A549 (cell line): ENCODE data around the gene ELP2. TPM values are rescaled to one million over a fixed set of nuclear protein-coding genes. Genes with fewer than 3 reads are reported as not detected.

Source experiments
- ATAC-seq, 2 experiments: fragments of 200-7000 bp in 1 of 2; fragments of >200 bp in 1 of 2; cut with Nextera tagmentation in 1 of 2; cut with Tn5 transposase in 1 of 2; 3 replicates each; pipeline versions ENCODE4 v1.8.0 to v1.9.1; 2018 to 2020; ENCODE audit warnings: mild to moderate bottlenecking in 1 of 2, moderate library complexity in 1 of 2
- CTCF ChIA-PET: fragments of 300-600 bp; sonication (Branson Sonifier 250); formaldehyde crosslinking; extraction: SDS; loops from one replicate; lab custom pipeline; 2021; ENCODE audit warnings: antibody characterized with exemption, inconsistent platforms; lab: Yijun Ruan, JAX
- POLR2A ChIA-PET: fragments of 350-600 bp; formaldehyde crosslinking; extraction: SDS; loops from one replicate; lab custom pipeline; 2021; ENCODE audit warnings: antibody characterized with exemption, inconsistent platforms; lab: Yijun Ruan, JAX
- DNase-seq, 2 experiments: peaks; one replicate each; pipeline versions ENCODE4 v3.0.0 to v3.0.0-alpha.2; 2011 to 2016; ENCODE audit warnings: low read depth in 1 of 2, low spot score in 1 of 2
- FAIRE-seq: peaks from 2 replicates; lab custom pipeline; 2011; peaks lifted over from hg19 to GRCh38; lab: Jason Lieb, UNC
- H3K27ac ChIP-seq, 2 experiments: fragments of >200 bp; sonication (Bioruptor Twin); formaldehyde crosslinking; 3 replicates each; pipeline ENCODE4 v1.5.1; 2016 to 2017
- H3K4me1 ChIP-seq: fragments of >200 bp; sonication (Bioruptor Twin); formaldehyde crosslinking; 3 replicates; pipeline ENCODE4 v1.6.1; 2016
- H3K4me2 ChIP-seq: fragments of >200 bp; sonication (Bioruptor Twin); formaldehyde crosslinking; 3 replicates; pipeline ENCODE4 v1.6.1; 2016
- H3K4me3 ChIP-seq: fragments of >200 bp; sonication (Bioruptor Twin); formaldehyde crosslinking; 3 replicates; pipeline ENCODE4 v1.5.1; 2016
- H3K9me3 ChIP-seq: fragments of >200 bp; sonication (Bioruptor Twin); formaldehyde crosslinking; 3 replicates; pipeline ENCODE4 v1.6.1; 2016
- CHD2 ChIP-seq: fragments of 150-350 bp; IDR thresholded peaks from 2 replicates; pipeline ENCODE4 v1.6.1; 2014; ENCODE audit warnings: low read length; ENCODE audit not compliant: partially characterized antibody
- EHF ChIP-seq: fragments of 250-450 bp; sonication (Bioruptor Pico); IDR thresholded peaks from 2 replicates; pipeline ENCODE4 v1.5.0; 2020; ENCODE audit warnings: mild to moderate bottlenecking
- EP300 ChIP-seq, 2 experiments: fragments of >200 bp; sonication (Bioruptor Twin); formaldehyde crosslinking; IDR thresholded peaks; 2 replicates in 1 of 2; 3 replicates in 1 of 2; pipeline ENCODE4 v1.6.1; 2016 to 2017
- ESRRA ChIP-seq: fragments of 150-350 bp; IDR thresholded peaks from 2 replicates; pipeline ENCODE4 v1.6.1; 2014; ENCODE audit warnings: mild to moderate bottlenecking, low read length, borderline replicate concordance
- HDAC2 ChIP-seq: fragments of 200-600 bp; sonication (generic); IDR thresholded peaks from 2 replicates; pipeline ENCODE4 v1.6.1; 2016
- HOXB13 ChIP-seq: fragments of 250-450 bp; sonication (Bioruptor Pico); IDR thresholded peaks from 2 replicates; pipeline ENCODE4 v1.5.0; 2020; ENCODE audit warnings: low read depth, mild to moderate bottlenecking, moderate library complexity
- JUNB ChIP-seq: fragments of >200 bp; sonication (Bioruptor Twin); formaldehyde crosslinking; IDR thresholded peaks from 2 replicates; pipeline ENCODE4 v1.6.1; 2016
- KDM1A ChIP-seq: fragments of 200-600 bp; sonication (generic); IDR thresholded peaks from 2 replicates; pipeline ENCODE4 v1.6.1; 2016; ENCODE audit warnings: low read depth, mild to moderate bottlenecking
- MAZ ChIP-seq: fragments of 150-350 bp; IDR thresholded peaks from 2 replicates; pipeline ENCODE4 v1.6.1; 2014; ENCODE audit warnings: antibody characterized with exemption, low read depth, low read length, borderline replicate concordance
- MYC ChIP-seq: IDR thresholded peaks from 2 replicates; pipeline ENCODE4 v1.6.1; 2012; ENCODE audit warnings: mild to moderate bottlenecking, inconsistent platforms, low read length, improper control_type of control experiment, borderline replicate concordance
- NFE2L2 ChIP-seq: fragments of 150-350 bp; conservative IDR thresholded peaks from 2 replicates; pipeline ENCODE4 v1.6.1; 2014; ENCODE audit warnings: low read length
- NR3C1 ChIP-seq: fragments of >200 bp; sonication (Bioruptor Twin); formaldehyde crosslinking; IDR thresholded peaks from 3 replicates; pipeline ENCODE4 v1.6.1; 2017
- RAD21 ChIP-seq, 2 experiments: fragments of >200 bp in 1 of 2; sonication (Bioruptor Twin) in 1 of 2; formaldehyde crosslinking in 1 of 2; IDR thresholded peaks in 1 of 2; conservative IDR thresholded peaks in 1 of 2; 2 replicates in 1 of 2; 3 replicates in 1 of 2; pipeline ENCODE4 v1.6.1; 2012 to 2018; ENCODE audit warnings: inconsistent platforms in 1 of 2
- RCOR1 ChIP-seq: fragments of 150-350 bp; IDR thresholded peaks from 2 replicates; pipeline ENCODE4 v1.6.1; 2014; ENCODE audit warnings: antibody characterized with exemption, low read length, low read depth
- SREBF2 ChIP-seq: fragments of 450-650 bp; IDR thresholded peaks from 2 replicates; pipeline ENCODE4 v1.6.1; 2014; ENCODE audit warnings: mild to moderate bottlenecking, moderate library complexity
- ZNF302 ChIP-seq: fragments of 250-450 bp; sonication (Bioruptor Pico); IDR thresholded peaks from 2 replicates; pipeline ENCODE4 v1.9.0; 2021; ENCODE audit warnings: inconsistent platforms, mild to moderate bottlenecking, moderate library complexity
- ZSCAN20 ChIP-seq: fragments of 250-450 bp; sonication (Bioruptor Pico); IDR thresholded peaks from 2 replicates; pipeline ENCODE4 v1.8.0; 2022; ENCODE audit warnings: mild to moderate bottlenecking, moderate library complexity
- WGBS: methylation state at CpG from one replicate; pipeline ENCODE4 v1.1.6; 2017; ENCODE audit errors: missing lambda C conversion rate; 5-methylcytosine and 5-hydroxymethylcytosine counted together
- polyA plus RNA-seq, 4 experiments: library from polyadenylated mRNA; depleted of rRNA in 3 of 4; stranded (reverse); fragments of >200 nt; fragmentation: RNase III in 1 of 4; extraction: RNeasy Plus Mini Kit Qiagen cat#74134 plus additional on column Dnase treatment in 1 of 4; gene quantifications; 2 replicates in 3 of 4; 3 replicates in 1 of 4; pipeline ENCODE4 v1.2.3, GENCODE V29; 2011 to 2017
- TF ChIP-seq, protein P1 (sequence below): IDR thresholded peaks from 2 replicates; pipeline ENCODE4 v1.6.1; 2012
- TF ChIP-seq, protein P2 (sequence below): fragments of 150-350 bp; IDR thresholded peaks from 2 replicates; pipeline ENCODE4 v1.6.1; 2014; ENCODE audit warnings: low read depth, mild to moderate bottlenecking, low read length
- TF ChIP-seq, protein P3 (sequence below): fragments of 200-600 bp; sonication (generic); IDR thresholded peaks from 2 replicates; pipeline ENCODE4 v1.6.1; 2016; ENCODE audit warnings: antibody characterized with exemption, mild to moderate bottlenecking, moderate library complexity
- TF ChIP-seq, protein P4 (sequence below): IDR thresholded peaks from 2 replicates; pipeline ENCODE4 v1.6.1; 2012
- TF ChIP-seq, protein P5 (sequence below): fragments of 450-650 bp; IDR thresholded peaks from 2 replicates; pipeline ENCODE4 v1.6.1; 2014; ENCODE audit warnings: antibody characterized with exemption

The ELP2 gene
- polyA plus RNA-seq, 2 of the 4 experiments (the other 2 are of a cell fraction), result 28.8 to 73.4 TPM

DNA sequence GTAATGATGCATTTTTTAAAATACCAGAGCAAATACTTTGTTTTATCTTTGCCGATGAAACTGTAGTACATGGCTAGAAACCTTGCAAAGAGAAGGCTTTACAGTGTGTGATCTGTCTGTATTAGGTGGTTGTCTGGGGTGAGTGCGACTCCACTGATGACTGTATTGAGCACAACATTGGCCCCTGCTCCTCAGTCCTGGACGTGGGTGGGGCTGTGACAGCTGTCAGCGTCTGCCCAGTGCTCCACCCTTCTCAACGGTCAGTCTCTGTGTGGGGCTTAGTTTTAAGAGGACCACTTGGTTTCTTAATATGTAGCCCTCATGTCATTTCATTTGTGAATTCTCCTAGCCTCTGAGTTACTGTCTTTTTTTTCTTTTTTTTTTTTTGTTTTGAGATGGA is 40.2 kb downstream of the ELP2 start:
- Histone ChIP-seq H3K27ac (no peak overlapping the region), H3K4me2 (no peak overlapping the region), H3K4me3 (no peak overlapping the region), H3K9me3 (no peaks in the 10 kb centered on the region), H3K4me1 (no peaks in the 10 kb centered on the region)
- ChIA-PET POLR2A (no interaction called here), CTCF (no interaction called here)
- no peak for ATAC-seq
- FAIRE-seq, result no peak
- TF ChIP-seq RAD21 (conservative IDR thresholded peaks at IDR 0.05 in 1 of 2, IDR thresholded peaks at IDR 0.05 in 1 of 2) (no peak), RCOR1 (no peak), KDM1A (no peak), ESRRA (no peak), ZSCAN20 (no peak), EHF (CRISPR knock-in tag) (no peak), ZNF302 (CRISPR knock-in tag) (no peak), JUNB (no peak), HDAC2 (no peak)
- TF ChIP-seq, protein P1, sequence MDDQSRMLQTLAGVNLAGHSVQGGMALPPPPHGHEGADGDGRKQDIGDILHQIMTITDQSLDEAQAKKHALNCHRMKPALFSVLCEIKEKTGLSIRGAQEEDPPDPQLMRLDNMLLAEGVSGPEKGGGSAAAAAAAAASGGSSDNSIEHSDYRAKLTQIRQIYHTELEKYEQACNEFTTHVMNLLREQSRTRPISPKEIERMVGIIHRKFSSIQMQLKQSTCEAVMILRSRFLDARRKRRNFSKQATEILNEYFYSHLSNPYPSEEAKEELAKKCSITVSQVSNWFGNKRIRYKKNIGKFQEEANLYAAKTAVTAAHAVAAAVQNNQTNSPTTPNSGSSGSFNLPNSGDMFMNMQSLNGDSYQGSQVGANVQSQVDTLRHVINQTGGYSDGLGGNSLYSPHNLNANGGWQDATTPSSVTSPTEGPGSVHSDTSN, result no peak
- TF ChIP-seq, protein P2, sequence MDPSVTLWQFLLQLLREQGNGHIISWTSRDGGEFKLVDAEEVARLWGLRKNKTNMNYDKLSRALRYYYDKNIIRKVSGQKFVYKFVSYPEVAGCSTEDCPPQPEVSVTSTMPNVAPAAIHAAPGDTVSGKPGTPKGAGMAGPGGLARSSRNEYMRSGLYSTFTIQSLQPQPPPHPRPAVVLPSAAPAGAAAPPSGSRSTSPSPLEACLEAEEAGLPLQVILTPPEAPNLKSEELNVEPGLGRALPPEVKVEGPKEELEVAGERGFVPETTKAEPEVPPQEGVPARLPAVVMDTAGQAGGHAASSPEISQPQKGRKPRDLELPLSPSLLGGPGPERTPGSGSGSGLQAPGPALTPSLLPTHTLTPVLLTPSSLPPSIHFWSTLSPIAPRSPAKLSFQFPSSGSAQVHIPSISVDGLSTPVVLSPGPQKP, result no peak
- TF ChIP-seq, protein P3, sequence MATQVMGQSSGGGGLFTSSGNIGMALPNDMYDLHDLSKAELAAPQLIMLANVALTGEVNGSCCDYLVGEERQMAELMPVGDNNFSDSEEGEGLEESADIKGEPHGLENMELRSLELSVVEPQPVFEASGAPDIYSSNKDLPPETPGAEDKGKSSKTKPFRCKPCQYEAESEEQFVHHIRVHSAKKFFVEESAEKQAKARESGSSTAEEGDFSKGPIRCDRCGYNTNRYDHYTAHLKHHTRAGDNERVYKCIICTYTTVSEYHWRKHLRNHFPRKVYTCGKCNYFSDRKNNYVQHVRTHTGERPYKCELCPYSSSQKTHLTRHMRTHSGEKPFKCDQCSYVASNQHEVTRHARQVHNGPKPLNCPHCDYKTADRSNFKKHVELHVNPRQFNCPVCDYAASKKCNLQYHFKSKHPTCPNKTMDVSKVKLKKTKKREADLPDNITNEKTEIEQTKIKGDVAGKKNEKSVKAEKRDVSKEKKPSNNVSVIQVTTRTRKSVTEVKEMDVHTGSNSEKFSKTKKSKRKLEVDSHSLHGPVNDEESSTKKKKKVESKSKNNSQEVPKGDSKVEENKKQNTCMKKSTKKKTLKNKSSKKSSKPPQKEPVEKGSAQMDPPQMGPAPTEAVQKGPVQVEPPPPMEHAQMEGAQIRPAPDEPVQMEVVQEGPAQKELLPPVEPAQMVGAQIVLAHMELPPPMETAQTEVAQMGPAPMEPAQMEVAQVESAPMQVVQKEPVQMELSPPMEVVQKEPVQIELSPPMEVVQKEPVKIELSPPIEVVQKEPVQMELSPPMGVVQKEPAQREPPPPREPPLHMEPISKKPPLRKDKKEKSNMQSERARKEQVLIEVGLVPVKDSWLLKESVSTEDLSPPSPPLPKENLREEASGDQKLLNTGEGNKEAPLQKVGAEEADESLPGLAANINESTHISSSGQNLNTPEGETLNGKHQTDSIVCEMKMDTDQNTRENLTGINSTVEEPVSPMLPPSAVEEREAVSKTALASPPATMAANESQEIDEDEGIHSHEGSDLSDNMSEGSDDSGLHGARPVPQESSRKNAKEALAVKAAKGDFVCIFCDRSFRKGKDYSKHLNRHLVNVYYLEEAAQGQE, result no peak
- no peak for DNase-seq
- 68% methylated on average over 5 of the region's 5 CpGs for WGBS

DNA sequence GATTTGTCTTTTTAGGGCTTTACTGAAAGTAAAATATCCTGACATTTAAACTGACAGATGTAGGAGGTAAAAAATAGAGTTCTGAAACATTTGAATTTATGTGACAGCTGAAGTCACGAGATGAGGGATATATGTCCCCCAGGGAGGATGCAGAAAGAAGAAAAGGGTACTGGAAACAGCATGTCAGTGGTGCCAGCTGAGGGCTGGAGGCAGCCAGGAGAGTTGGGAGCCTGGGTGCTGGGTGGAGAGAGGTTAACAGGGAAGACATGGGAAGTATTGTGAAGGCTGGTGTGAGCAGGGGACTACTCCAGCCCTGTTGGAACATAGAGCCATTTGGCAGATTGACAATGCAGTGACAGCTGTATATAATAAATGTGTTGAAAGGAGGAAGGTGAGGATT is 45.8 kb downstream of the ELP2 start:
- FAIRE-seq (no peak), DNase-seq (no peak), ATAC-seq (no peak)
- ChIA-PET POLR2A (interaction anchor here (0.6 kb wide), 1 partner anchor 15 kb away, joined by 3 read pairs; no protein-coding TSS in a partner anchor), CTCF (interaction anchor here (0.6 to 1.1 kb wide), 3 partner anchors 31 to 205 kb away, joined by 3 read pairs; no protein-coding TSS in a partner anchor)
- Histone ChIP-seq H3K9me3 (no peaks in the 10 kb centered on the region), H3K4me1 (no peaks in the 10 kb centered on the region), H3K27ac (no peak overlapping the region), H3K4me2 (no peak overlapping the region), H3K4me3 (no peak overlapping the region)
- TF ChIP-seq SREBF2 (no peak), CHD2 (no peak), RAD21 (conservative IDR thresholded peaks at IDR 0.05 in 1 of 2, IDR thresholded peaks at IDR 0.05 in 1 of 2) (no peak), MYC (no peak), EHF (CRISPR knock-in tag) (no peak), ZNF302 (CRISPR knock-in tag) (no peak), MAZ (no peak), NR3C1 (no peak), NFE2L2 (no peak), EP300 (IDR thresholded peaks at IDR 0.05) (no peak), ESRRA (no peak), HOXB13 (no peak), KDM1A (no peak)
- TF ChIP-seq, protein P4, sequence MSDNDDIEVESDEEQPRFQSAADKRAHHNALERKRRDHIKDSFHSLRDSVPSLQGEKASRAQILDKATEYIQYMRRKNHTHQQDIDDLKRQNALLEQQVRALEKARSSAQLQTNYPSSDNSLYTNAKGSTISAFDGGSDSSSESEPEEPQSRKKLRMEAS, result no peak
- TF ChIP-seq, protein P3, result no peak
- TF ChIP-seq, protein P2, result no peak
- TF ChIP-seq, protein P5, sequence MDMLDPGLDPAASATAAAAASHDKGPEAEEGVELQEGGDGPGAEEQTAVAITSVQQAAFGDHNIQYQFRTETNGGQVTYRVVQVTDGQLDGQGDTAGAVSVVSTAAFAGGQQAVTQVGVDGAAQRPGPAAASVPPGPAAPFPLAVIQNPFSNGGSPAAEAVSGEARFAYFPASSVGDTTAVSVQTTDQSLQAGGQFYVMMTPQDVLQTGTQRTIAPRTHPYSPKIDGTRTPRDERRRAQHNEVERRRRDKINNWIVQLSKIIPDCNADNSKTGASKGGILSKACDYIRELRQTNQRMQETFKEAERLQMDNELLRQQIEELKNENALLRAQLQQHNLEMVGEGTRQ, result no peak
- 100% methylated on average over 1 of the region's 1 CpG for WGBS
